HG03139 (cell line): Measurements from ENCODE around the gene MMS22L.
A peak's percentile ranks its signal among the peaks of the same experiment; 100 is the strongest.
"Not testable (repeated sequence)": the region's sequence is repeated elsewhere in the genome, so short reads cannot be mapped to it uniquely, and the experiment has no call there.

Experiments
- ATAC-seq: cut with Tn5 transposase; IDR thresholded peaks from one replicate; pipeline ENCODE4 v1.9.1; 2021; ENCODE audit not compliant: unreplicated experiment

MMS22L gene

DNA sequence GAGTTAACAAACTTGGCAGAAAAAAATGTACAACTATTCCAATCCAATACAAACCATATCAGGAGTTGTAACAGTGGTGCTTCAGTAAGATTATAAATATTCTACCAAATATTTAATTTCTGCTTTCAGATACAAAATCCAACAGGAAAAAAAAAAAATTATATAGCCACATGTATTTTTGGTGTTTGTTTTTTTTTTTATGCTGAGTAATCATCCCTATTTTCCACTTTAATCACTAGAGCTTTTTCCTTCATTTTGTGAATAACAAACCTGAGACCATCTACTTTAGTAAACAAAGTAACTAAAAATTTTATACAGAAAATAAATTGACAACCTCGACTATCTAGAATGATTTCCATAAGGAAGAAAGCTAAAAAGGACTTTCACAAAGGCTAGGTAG, 36.2 kb downstream of the MMS22L start:
- ATAC-seq, result no peak

DNA sequence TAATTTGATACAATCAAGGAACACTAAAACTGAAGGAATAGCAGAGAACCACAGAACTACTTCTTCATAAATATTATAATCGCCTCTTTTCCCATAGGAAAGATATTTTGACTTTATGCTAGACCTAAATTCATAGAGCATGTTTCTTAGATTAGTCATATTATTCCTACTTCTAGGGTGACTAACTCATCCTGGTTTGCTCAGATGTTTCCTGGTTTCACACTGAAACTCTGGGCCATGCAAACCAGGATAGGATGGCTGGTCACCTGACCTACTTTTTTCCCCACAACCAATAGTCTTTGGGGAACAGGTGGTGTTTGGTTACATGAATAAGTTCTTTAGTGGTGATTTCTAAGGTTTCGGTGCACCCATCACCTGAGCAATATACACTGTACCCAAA, 42.8 kb downstream of the MMS22L start:
- ATAC-seq, result no peak

DNA sequence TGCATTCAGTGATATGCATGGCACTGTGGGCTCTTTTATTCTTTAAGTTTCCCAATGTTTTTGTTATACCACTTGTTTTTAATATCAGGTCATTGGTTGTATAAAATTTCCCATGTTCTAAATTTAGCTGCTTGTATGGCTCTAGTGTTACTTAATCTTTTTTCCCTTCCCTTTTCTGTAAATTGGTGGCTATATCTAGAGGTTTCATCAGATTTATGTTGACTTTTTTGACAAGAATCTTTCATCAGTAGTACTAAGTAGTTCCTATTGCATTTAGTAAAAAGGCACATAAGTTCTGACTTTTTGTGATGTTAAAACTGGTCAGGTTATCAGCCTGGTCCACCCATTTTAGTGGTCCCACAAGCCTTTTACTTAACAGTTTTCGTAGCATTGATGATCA, 51.1 kb downstream of the MMS22L start:
- ATAC-seq, result no peak

GRCh38 chr6:97222903-97223302, 60.1 kb downstream of the MMS22L start:
- ATAC-seq, result no peak

DNA sequence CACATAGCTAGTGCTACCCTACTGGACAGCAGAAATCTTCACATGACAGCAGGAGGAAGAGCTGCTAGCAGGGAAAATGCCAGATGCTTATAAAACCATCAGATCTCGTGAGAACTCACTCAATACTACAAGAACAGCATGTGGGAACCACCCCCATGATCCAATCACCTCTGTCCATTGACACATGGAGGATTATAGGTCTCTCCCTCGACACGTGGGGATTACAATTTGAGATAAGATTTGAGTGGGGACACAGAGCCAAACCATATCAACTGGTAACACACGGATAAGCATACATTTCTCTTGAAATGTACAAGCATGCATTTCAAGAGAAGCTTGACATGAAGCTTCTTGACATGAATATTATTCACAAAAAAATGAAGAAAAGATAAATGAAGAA, 64.1 kb downstream of the MMS22L start:
- ATAC-seq, result no peak

DNA sequence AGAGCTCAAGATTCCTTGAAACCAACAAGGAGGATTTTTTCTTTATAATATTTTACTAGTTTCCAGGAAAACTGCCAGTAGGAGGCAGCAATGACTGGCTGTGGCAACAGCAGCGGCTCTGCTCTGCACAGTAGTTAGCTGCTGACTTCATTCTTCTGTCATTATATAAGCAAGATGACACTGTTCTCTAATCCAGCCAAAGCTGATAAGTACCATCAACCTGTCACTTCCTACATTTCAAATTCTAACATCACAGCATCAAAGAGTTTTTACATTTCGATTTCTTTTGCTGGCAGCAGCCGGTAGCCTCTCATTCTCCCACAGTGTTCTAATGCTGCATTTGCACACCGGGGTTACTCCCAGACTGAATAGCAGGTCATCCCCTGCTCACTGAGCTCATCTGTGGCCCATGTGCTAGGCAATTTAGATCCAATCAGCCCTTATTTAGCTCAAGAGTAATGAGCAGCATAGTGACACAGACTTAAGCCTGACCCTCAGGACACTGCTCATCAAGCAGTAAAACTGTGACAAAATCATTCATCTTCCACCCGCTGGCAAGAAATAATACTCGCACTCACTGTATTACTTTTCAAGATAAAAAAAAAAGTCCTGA, 67.8 kb downstream of the MMS22L start:
- ATAC-seq, result no peak

DNA sequence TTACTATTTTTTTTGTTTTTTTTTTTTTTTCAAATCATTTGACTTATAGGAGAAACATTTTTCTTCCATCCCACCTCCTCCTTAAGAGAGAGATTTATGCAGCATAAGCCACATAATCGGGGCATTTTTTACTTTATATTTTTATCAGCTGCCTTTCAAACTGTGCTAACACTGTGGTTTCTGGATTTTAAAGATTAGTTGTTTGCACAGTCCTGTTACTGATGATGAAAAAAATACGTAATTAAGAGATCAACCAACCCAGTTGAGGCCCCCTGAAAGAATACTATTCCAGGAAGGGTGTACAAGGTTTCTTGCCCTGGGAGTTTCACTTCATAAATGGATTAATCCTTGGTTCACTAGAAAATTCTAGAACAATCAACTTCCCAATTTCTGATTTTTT, 68.3 kb downstream of the MMS22L start:
- no peak for ATAC-seq

DNA sequence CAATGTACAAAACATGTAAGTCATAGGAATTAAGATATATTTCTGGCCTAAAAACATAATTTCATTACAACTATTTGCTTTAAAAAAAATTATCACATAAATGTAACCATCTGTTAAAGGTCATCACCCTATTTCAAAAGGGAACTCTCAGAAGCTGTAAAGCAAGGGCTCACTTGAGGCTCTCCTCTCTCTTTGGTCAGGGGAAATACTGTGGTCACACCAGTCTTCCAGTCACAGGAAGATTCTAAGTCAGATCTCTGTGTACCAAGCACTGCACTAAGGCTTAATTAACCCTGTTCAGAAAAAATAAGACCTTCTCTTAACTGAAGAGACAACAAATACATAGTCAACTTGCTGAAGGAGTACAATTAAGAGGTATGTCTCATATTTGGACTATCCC, 75.6 kb downstream of the MMS22L start:
- no peak for ATAC-seq

- no peak for ATAC-seq
These were observed 77.0 kb downstream of the MMS22L start for GRCh38 chr6:97205966-97206365.

GRCh38 chr6:97203343-97203742, 79.7 kb downstream of the MMS22L start:
- ATAC-seq, result no peak

DNA sequence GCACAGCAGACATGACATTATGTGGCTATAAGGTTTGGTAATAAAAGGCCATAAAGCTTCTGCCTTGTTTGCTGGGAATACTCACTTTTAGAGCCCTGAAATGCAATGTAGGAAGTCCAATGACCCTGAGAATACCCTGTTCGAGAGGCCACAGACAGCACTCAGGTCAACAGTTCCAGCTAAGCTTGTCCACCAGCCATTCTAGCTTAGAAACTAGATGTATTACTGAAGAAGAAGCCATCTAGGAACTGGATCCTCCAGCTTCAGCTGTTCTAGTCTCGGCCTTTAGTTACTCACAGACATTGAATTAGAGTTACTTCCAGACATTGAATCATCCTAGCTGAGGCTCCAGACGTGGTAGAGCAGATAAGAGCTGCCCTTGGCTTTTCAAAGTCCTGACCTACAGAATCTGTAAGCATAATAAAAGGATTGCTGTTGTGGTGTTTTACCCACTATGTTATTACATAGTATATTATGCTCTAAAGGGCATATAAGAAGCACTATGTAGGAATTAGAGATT, 84.9 kb downstream of the MMS22L start:
- no peak for ATAC-seq

- ATAC-seq, result no peak
These were observed 87.9 kb downstream of the MMS22L start for GRCh38 chr6:97195117-97195516.

- ATAC-seq, result no peak
These were observed 93.2 kb downstream of the MMS22L start for GRCh38 chr6:97189767-97190166.

DNA sequence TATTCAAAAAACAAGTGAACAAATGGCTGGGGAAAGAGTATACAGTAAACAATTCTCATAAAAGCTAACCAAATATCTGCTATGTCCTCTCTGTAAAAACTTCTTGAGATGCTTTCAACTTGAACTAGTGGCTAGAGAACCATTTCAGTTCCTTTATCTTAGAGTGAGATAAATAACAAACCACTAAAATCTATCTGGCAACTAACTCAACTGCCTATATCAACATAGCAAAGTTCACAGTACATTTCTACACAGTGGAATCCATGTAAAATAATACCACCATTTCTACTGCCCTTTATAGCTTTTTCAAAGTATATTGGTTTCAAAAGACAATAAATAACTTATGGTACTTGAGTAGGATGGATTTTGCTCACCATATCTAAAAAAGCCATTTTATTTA, 95.1 kb downstream of the MMS22L start:
- no peak for ATAC-seq

DNA sequence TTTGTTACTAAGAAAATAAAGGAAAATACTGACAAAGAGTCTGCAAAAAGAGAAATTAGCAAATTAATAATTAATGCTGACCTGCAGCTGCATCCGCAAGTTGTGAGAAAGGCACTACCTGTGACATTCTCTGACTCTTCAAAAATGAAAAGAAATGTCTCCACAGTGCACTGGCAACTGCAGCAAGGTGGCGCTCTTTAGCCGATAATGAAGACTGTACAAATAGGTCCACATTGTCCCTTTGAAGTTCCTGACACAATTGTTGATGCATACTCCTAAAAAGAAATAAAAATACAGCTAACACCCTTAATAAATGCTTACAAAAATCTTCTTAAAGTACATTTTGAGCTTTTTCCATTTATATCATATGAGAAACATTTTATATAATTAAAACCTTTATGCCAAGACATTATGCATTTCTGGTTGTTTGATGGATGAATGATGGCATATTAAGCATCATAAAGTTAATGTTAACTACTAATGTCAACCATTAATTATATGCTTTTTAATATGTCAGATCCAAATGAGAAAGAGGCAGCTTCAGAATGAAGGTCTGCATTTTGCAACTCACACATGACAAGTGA, 96.5 kb downstream of the MMS22L start:
- peak; percentile 97 for ATAC-seq

GRCh38 chr6:97177905-97178304, 105.1 kb downstream of the MMS22L start:
- no peak for ATAC-seq

DNA sequence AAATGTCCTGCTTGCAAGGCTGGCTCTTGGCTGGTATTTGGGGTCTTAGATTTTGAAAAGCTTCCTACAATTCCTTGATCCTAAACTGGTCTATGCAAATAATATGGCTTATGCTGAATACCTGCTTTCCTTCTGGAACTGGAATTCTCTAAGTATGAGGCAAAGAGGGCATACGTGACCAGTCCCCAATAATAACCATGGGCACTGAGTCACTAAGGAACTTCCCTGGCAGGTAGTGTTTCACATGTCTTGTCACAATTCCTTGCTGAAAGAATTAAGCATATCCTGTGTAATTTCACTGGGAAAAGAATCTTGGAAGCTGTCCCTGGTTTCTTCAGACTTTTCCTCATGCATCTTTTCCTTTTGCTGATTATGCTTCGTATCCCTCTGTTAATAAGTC, 106.5 kb downstream of the MMS22L start:
- ATAC-seq, result no peak

- ATAC-seq, result no peak
These were observed 107.2 kb downstream of the MMS22L start for GRCh38 chr6:97175806-97176205.

- no peak for ATAC-seq
These were observed 108.5 kb downstream of the MMS22L start for GRCh38 chr6:97174471-97174870.

GRCh38 chr6:97160280-97160679, 122.7 kb downstream of the MMS22L start:
- ATAC-seq, result no peak

DNA sequence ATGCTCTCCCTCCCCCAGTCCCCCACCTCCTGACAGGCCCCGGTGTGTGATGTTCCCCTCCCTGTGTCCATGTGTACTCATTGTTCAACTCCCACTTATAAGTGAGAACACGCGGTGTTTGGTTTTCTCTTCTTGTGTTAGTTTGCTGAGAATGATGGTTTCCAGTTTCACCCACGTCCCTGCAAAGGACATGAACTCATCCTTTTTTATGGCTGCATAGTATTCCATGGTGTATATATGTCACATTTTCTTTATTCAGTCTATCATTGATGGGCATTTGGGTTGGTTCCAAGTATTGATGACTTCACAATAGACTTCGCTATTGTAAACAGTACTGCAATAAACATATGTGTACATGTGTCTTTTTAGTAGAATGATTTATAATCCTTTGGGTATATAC, 127.6 kb downstream of the MMS22L start:
- ATAC-seq, result not testable (repeated sequence)

DNA sequence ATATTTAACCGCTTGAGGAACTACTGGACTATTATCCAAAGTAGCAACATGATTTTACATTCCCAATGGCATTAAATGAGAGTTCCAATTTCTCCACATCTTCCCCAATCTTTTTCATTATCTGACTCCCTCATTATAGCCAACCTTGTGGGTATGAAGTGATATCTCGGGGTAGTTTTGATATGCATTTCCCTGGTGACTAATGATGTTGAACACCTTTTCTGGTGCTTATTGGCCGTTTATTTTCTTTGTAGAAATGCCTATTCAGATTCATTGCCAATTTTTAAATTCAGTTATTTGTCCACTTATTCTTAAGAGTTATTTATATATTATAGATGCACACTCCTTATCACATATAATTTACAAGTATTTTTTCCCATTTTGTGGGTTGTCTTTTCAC, 129.0 kb downstream of the MMS22L start:
- no peak for ATAC-seq

DNA sequence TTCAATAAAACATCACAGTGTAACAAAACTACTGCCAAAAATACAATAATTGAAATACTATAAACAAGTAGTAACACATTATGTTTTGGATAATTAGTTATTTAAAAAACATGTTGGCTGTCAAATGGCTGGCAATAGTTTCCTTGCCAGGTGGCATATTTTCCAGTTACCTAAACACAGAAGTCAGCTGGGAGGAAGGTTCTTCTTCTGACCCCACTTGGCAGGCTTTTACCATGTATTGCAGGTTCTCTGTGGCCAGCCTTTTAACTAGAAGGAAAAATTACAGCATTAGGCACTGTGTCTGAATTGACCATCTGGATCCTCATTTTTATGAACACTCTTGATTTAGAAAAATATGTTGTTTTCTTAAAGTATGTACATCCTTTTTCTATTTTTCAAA, 131.4 kb downstream of the MMS22L start:
- ATAC-seq, result no peak
